ENCODE results near the gene BAHCC1. TPM values are rescaled to one million over a fixed set of nuclear protein-coding genes. Genes with fewer than 3 reads are reported as not detected.

Gene BAHCC1
- total RNA-seq, 1 experiment from 2014 or later = 33.7 TPM

DNA sequence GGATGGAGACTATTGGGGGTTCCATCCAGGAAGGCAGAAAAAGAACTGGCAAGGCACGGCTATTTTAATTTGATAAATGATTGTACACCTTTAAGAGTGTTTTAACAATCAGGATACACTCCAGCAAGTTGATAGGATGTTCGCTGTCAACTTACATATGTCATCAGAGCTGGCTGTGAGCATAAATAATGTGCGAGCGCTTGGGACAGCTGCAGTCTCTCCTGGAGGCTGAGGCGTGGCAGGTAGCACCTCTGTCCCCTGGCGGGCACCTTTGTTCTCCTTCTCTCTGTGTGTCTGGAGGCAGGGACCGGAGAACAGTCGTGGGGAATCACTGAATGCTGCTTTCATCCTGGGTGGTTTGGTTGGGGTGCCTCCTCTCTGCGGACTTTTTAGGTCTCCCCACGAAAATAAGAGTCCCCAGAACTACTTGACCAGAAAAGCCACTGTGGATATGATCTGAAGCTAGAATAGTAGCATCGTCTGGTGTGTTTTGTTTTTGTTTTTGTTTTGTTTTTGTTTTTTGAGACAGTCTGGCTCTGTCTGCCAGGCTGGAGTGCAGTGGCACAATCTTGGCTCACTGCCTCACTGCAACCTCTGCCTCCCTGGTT lies 9.4 kb downstream of the BAHCC1 start:
- ChIA-PET CTCF (interaction anchor here (0.6 kb wide), 1 partner anchor 25 kb away, joined by 3 read pairs; no protein-coding TSS in a partner anchor), POLR2A (ENCODE audit: unreplicated experiment) (interaction anchor here (0.5 to 0.8 kb wide), 3 partner anchors 10 to 68 kb away, joined by 3 to 6 read pairs (median 6); partner anchors contain the start of gene BAHCC1)
- H3K36me3 ChIP-seq (ENCODE audit: low read depth) = no peaks in the 10 kb centered on the region
- DNase-seq = no peak
- intact Hi-C loops (cut with micrococcal nuclease; ENCODE audit: unreplicated experiment) = no loop called here
- BruUV-seq (replicated peaks) = no TSS peak
- H3K4me2 ChIP-seq = no peak overlapping the region
- no peaks in the 10 kb centered on the region for H4K20me1 ChIP-seq (ENCODE audit: insufficient read depth)
- H3K9me2 ChIP-seq (ENCODE audit: insufficient read depth) = no peaks in the 10 kb centered on the region
- no peak overlapping the region for H2AFZ ChIP-seq
- no peak overlapping the region for H3K4me3 ChIP-seq
- H3K79me2 ChIP-seq (ENCODE audit: low read depth) = peaks cover 30% of the 10 kb centered on the region
- H3K4me1 ChIP-seq (replicated peaks; ENCODE audit: insufficient read depth) = peaks cover 5% of the 10 kb centered on the region; the same call in 1 of the 2 replicates
- no peaks in the 10 kb centered on the region for H3K27me3 ChIP-seq (ENCODE audit: insufficient read depth, low read depth)
- no peak overlapping the region for H3K27ac ChIP-seq
- TF ChIP-seq, protein P1, sequence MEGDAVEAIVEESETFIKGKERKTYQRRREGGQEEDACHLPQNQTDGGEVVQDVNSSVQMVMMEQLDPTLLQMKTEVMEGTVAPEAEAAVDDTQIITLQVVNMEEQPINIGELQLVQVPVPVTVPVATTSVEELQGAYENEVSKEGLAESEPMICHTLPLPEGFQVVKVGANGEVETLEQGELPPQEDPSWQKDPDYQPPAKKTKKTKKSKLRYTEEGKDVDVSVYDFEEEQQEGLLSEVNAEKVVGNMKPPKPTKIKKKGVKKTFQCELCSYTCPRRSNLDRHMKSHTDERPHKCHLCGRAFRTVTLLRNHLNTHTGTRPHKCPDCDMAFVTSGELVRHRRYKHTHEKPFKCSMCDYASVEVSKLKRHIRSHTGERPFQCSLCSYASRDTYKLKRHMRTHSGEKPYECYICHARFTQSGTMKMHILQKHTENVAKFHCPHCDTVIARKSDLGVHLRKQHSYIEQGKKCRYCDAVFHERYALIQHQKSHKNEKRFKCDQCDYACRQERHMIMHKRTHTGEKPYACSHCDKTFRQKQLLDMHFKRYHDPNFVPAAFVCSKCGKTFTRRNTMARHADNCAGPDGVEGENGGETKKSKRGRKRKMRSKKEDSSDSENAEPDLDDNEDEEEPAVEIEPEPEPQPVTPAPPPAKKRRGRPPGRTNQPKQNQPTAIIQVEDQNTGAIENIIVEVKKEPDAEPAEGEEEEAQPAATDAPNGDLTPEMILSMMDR (conservative IDR thresholded peaks at IDR 0.05) = no peak
- TF ChIP-seq EZH2 (IDR thresholded peaks at IDR 0.05; ENCODE audit: low read depth) = no peak
- no peaks in the 10 kb centered on the region for H3F3A ChIP-seq (ENCODE audit: insufficient read depth, low read depth)
- H3K9me3 ChIP-seq (ENCODE audit: insufficient read depth, low read depth) = no peaks in the 10 kb centered on the region

DNA sequence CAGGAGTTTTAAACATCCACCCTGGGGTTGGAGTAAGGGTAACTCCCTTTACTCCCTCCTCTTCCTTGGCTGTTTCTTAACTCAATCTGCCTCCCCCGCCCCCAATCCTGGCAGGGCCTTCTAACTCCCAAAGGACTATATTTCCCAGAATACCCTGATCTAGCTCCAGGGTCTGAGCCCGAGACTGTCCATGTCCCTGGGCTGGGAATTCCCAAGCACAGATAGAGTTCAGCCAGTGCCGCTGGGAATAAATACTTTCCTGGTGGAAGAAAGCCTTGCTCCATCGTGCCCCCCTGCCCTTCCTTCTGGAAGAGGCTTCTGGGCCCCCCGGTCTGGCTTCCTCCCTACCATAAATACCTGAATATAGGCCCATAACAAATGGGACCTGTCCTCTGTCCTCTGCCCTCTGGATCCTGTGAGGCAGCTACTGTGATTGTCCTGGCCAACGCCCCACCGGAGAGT lies 10.2 kb downstream of the BAHCC1 start:
- Histone ChIP-seq H3K4me1 (replicated peaks; ENCODE audit: insufficient read depth) (peaks cover 5% of the 10 kb centered on the region; the same call in 1 of the 2 replicates), H4K20me1 (ENCODE audit: insufficient read depth) (no peaks in the 10 kb centered on the region), H3K79me2 (ENCODE audit: low read depth) (peaks cover 25% of the 10 kb centered on the region)

DNA sequence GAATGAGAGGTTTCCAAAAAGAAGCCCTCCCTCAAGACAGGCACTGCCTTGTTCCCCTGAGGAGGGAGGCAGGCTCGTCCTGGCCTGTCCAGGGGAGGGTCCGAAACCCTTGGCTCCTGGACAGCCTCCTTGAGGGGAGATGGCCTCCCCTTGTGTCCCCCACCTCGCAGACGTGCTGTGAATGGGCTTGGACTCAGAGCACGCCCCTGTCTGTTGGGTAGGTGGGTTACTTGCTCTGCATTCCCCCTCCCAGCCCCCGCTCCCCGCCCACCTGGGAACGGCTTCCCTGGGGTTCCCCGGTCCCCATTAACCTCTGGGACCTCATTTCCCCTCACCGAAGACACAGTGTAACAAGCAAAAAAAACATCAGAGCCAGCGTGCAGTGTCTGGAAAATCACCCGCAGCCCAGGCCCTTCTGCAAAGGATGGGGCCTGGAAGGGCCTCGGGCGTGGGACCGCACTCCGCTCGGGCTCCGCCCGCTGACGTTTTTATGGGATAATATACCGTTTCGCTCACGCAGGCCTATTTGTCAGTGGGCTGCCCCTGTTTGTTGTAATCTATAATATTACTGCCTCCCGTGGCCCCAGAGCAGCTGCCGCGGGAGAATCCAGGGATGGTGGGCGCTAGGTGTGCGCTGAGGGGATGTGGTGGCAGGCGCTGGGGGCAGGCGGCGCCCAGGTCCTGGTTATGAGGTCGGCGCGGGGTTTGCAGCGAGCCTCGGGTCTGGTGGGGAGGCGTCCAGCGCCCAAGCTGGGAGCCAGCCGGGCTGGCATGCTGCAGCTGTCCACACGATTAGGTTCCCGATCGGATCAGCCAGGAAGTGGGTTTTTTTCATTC lies 11.1 kb downstream of the BAHCC1 start:
- no TSS peak for BruUV-seq (replicated peaks)
- Histone ChIP-seq H3K27ac (no peak overlapping the region), H3F3A (ENCODE audit: insufficient read depth, low read depth) (no peaks in the 10 kb centered on the region), H3K9me3 (ENCODE audit: insufficient read depth, low read depth) (no peaks in the 10 kb centered on the region), H4K20me1 (ENCODE audit: insufficient read depth) (no peaks in the 10 kb centered on the region), H3K9me2 (ENCODE audit: insufficient read depth) (no peaks in the 10 kb centered on the region), H3K4me1 (replicated peaks; ENCODE audit: insufficient read depth) (no peaks in the 10 kb centered on the region), H3K4me2 (no peak overlapping the region), H3K36me3 (ENCODE audit: low read depth) (no peaks in the 10 kb centered on the region), H3K79me2 (ENCODE audit: low read depth) (peaks cover 16% of the 10 kb centered on the region), H2AFZ (no peak overlapping the region), H3K4me3 (no peak overlapping the region), H3K27me3 (ENCODE audit: insufficient read depth, low read depth) (no peaks in the 10 kb centered on the region)
- TF ChIP-seq, protein P1 (conservative IDR thresholded peaks at IDR 0.05) = no peak
- no peak for TF ChIP-seq EZH2 (IDR thresholded peaks at IDR 0.05; ENCODE audit: low read depth)
- intact Hi-C loops (cut with micrococcal nuclease; ENCODE audit: unreplicated experiment) = no loop called here
- ChIA-PET POLR2A (ENCODE audit: unreplicated experiment) (no interaction called here), CTCF (no interaction called here)
- DNase-seq = no peak

More for the DNA sequence above, 10.2 kb downstream of the BAHCC1 start:
- intact Hi-C loops (cut with micrococcal nuclease; ENCODE audit: unreplicated experiment) = no loop called here
- no peak overlapping the region for H2AFZ ChIP-seq
- H3K27me3 ChIP-seq (ENCODE audit: insufficient read depth, low read depth) = no peaks in the 10 kb centered on the region
- no peaks in the 10 kb centered on the region for H3K9me3 ChIP-seq (ENCODE audit: insufficient read depth, low read depth)
- no peak for DNase-seq
- no peak for TF ChIP-seq EZH2 (IDR thresholded peaks at IDR 0.05; ENCODE audit: low read depth)
- TF ChIP-seq, protein P1 (conservative IDR thresholded peaks at IDR 0.05) = no peak
- H3K9me2 ChIP-seq (ENCODE audit: insufficient read depth) = no peaks in the 10 kb centered on the region
- H3K4me2 ChIP-seq = no peak overlapping the region
- ChIA-PET POLR2A (ENCODE audit: unreplicated experiment) (no interaction called here), CTCF (interaction anchor here (0.6 kb wide), 1 partner anchor 26 kb away, joined by 3 read pairs; no protein-coding TSS in a partner anchor)
- no peaks in the 10 kb centered on the region for H3F3A ChIP-seq (ENCODE audit: insufficient read depth, low read depth)
- no TSS peak for BruUV-seq (replicated peaks)
- H3K4me3 ChIP-seq = no peak overlapping the region
- H3K27ac ChIP-seq = no peak overlapping the region
- no peaks in the 10 kb centered on the region for H3K36me3 ChIP-seq (ENCODE audit: low read depth)
